HepG2 (cell line): ENCODE data around the gene ISG20L2. TPM values are rescaled to one million over a fixed set of nuclear protein-coding genes. Genes with fewer than 3 reads are reported as not detected.

Source experiments
- ATF7 ChIP-seq, 2 experiments: fragments of 450-650 bp in 1 of 2; sonication (generic) in 1 of 2; formaldehyde crosslinking in 1 of 2; IDR thresholded peaks; 2 replicates each; pipeline versions ENCODE4 v1.4.0 to v1.6.1; 2016 to 2020; ENCODE audit warnings: antibody characterized with exemption in 1 of 2, mild to moderate bottlenecking in 1 of 2, missing genetic modification reagents in 1 of 2
- ETV5 ChIP-seq: IDR thresholded peaks from 2 replicates; pipeline ENCODE4 v1.6.1; 2018; ENCODE audit warnings: missing biosample characterization, missing genetic modification reagents, inconsistent platforms, borderline replicate concordance
- FOXO1 ChIP-seq: sonication (generic); formaldehyde crosslinking; IDR thresholded peaks from 2 replicates; pipeline ENCODE4 v1.4.0; 2020; ENCODE audit warnings: missing genetic modification reagents
- ZBTB38 ChIP-seq: sonication (generic); formaldehyde crosslinking; IDR thresholded peaks from 2 replicates; pipeline ENCODE4 v1.5.1; 2020; ENCODE audit warnings: mild to moderate bottlenecking, missing genetic modification reagents
- ZNF234 ChIP-seq: sonication (generic); formaldehyde crosslinking; conservative IDR thresholded peaks from 2 replicates; pipeline ENCODE4 v1.5.1; 2020; ENCODE audit warnings: mild to moderate bottlenecking, missing genetic modification reagents
- ZNF747 ChIP-seq: sonication (generic); formaldehyde crosslinking; IDR thresholded peaks from 2 replicates; pipeline ENCODE4 v1.8.1; 2023; ENCODE audit warnings: missing genetic modification reagents, mild to moderate bottlenecking, borderline replicate concordance
- polyA plus RNA-seq, 8 experiments: library from polyadenylated mRNA; depleted of rRNA in 3 of 8; stranded (reverse) in 7 of 8; unstranded in 1 of 8; fragments of >200 nt; fragmentation: Illumina TruSeq in 4 of 8; extraction: Trizol in 4 of 8; gene quantifications; 2 replicates each; pipeline versions ENCODE4 v1.2.1 to v1.2.3, GENCODE V29; 2011 to 2016; ENCODE audit warnings: low read depth in 4 of 8, missing spikeins in 1 of 8, mixed read lengths in 1 of 8; ENCODE audit not compliant: insufficient read depth in 1 of 8
- total RNA-seq, 5 experiments: library from RNA; depleted of rRNA; stranded (reverse); fragments of >200 nt; fragmentation: Illumina TruSeq; extraction: Trizol; gene quantifications; 2 replicates each; pipeline ENCODE4 v1.2.3, GENCODE V29; 2016; ENCODE audit warnings: low read depth in 1 of 5
- TF ChIP-seq, protein P1 (sequence below): sonication (generic); formaldehyde crosslinking; IDR thresholded peaks from 2 replicates; pipeline ENCODE4 v1.4.0; 2020; ENCODE audit warnings: missing genetic modification reagents
- TF ChIP-seq, protein P2 (sequence below): sonication (generic); formaldehyde crosslinking; IDR thresholded peaks from 2 replicates; pipeline ENCODE4 v1.5.0; 2020; ENCODE audit warnings: missing genetic modification reagents
- TF ChIP-seq, protein P3 (sequence below): sonication (generic); formaldehyde crosslinking; IDR thresholded peaks from 2 replicates; pipeline ENCODE4 v1.5.0; 2020; ENCODE audit warnings: mild to moderate bottlenecking, missing genetic modification reagents, borderline replicate concordance
- TF ChIP-seq, protein P4 (sequence below): IDR thresholded peaks from 2 replicates; pipeline ENCODE4 v1.6.1; 2016; ENCODE audit warnings: mild to moderate bottlenecking, missing biosample characterization, missing genetic modification reagents
- TF ChIP-seq, protein P5 (sequence below): sonication (generic); formaldehyde crosslinking; IDR thresholded peaks from 2 replicates; pipeline ENCODE4 v1.4.0; 2020; ENCODE audit warnings: missing genetic modification reagents
- TF ChIP-seq, protein P6 (sequence below): sonication (generic); formaldehyde crosslinking; IDR thresholded peaks from 2 replicates; pipeline ENCODE4 v1.4.0; 2020; ENCODE audit warnings: mild to moderate bottlenecking, missing genetic modification reagents

ISG20L2 gene
- total and polyA plus RNA-seq, 2 of the 13 experiments (the other 11 are each of a cell fraction or from before 2014, with no cell fraction given), result 19.8 to 21.3 TPM

DNA sequence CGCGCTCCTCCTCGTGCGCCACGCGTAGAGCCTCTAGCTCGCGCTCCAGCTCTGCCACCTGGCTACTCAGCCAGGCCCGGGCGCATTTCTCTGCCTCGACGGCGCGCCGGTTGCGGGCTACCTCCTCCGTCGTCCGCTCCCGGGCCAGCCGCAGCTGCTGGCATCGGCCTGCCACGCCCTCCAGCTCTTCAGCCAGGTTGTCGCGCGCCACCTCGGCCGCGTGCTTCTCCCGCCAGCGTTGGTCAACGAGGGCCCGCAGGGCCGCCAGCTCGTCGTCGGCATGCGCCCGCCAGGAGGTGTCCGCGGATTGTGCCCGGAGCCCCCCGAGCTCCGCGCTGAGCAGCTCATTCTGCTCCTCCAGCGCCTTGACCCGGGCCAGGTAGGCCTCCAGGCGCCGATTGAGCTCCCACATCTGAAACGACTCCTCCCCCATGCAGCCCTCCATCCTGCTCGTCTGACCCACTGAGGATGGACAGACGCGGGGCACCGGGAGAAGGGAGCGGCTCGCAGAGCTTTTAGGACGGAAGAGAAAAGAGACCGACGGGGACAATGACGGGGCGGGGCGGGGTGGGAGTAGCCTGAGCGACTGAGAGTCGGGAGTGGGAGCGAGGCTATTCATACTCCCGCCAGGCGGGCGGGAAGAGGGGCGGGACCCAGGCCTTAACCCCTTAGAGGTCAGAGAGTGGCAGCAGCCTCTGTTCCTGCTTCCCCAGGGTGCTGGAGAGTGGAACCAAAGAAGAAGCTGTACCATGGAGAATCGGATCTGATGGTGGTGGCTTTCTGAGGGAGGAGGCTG, 51.5 kb downstream of the ISG20L2 start, which contains the start of gene NES (continued):
- TF ChIP-seq, protein P1, sequence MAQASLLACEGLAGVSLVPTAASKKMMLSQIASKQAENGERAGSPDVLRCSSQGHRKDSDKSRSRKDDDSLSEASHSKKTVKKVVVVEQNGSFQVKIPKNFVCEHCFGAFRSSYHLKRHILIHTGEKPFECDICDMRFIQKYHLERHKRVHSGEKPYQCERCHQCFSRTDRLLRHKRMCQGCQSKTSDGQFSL (CRISPR knock-in tag), result no peak
- TF ChIP-seq, protein P2, sequence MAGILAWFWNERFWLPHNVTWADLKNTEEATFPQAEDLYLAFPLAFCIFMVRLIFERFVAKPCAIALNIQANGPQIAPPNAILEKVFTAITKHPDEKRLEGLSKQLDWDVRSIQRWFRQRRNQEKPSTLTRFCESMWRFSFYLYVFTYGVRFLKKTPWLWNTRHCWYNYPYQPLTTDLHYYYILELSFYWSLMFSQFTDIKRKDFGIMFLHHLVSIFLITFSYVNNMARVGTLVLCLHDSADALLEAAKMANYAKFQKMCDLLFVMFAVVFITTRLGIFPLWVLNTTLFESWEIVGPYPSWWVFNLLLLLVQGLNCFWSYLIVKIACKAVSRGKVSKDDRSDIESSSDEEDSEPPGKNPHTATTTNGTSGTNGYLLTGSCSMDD (CRISPR knock-in tag), result no peak
- TF ChIP-seq, protein P3, sequence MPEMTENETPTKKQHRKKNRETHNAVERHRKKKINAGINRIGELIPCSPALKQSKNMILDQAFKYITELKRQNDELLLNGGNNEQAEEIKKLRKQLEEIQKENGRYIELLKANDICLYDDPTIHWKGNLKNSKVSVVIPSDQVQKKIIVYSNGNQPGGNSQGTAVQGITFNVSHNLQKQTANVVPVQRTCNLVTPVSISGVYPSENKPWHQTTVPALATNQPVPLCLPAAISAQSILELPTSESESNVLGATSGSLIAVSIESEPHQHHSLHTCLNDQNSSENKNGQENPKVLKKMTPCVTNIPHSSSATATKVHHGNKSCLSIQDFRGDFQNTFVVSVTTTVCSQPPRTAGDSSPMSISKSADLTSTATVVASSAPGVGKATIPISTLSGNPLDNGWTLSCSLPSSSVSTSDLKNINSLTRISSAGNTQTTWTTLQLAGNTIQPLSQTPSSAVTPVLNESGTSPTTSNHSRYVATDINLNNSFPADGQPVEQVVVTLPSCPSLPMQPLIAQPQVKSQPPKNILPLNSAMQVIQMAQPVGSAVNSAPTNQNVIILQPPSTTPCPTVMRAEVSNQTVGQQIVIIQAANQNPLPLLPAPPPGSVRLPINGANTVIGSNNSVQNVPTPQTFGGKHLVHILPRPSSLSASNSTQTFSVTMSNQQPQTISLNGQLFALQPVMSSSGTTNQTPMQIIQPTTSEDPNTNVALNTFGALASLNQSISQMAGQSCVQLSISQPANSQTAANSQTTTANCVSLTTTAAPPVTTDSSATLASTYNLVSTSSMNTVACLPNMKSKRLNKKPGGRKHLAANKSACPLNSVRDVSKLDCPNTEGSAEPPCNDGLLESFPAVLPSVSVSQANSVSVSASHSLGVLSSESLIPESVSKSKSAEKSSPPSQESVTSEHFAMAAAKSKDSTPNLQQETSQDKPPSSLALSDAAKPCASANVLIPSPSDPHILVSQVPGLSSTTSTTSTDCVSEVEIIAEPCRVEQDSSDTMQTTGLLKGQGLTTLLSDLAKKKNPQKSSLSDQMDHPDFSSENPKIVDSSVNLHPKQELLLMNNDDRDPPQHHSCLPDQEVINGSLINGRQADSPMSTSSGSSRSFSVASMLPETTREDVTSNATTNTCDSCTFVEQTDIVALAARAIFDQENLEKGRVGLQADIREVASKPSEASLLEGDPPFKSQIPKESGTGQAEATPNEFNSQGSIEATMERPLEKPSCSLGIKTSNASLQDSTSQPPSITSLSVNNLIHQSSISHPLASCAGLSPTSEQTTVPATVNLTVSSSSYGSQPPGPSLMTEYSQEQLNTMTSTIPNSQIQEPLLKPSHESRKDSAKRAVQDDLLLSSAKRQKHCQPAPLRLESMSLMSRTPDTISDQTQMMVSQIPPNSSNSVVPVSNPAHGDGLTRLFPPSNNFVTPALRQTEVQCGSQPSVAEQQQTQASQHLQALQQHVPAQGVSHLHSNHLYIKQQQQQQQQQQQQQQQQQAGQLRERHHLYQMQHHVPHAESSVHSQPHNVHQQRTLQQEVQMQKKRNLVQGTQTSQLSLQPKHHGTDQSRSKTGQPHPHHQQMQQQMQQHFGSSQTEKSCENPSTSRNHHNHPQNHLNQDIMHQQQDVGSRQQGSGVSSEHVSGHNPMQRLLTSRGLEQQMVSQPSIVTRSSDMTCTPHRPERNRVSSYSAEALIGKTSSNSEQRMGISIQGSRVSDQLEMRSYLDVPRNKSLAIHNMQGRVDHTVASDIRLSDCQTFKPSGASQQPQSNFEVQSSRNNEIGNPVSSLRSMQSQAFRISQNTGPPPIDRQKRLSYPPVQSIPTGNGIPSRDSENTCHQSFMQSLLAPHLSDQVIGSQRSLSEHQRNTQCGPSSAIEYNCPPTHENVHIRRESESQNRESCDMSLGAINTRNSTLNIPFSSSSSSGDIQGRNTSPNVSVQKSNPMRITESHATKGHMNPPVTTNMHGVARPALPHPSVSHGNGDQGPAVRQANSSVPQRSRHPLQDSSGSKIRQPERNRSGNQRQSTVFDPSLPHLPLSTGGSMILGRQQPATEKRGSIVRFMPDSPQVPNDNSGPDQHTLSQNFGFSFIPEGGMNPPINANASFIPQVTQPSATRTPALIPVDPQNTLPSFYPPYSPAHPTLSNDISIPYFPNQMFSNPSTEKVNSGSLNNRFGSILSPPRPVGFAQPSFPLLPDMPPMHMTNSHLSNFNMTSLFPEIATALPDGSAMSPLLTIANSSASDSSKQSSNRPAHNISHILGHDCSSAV (CRISPR knock-in tag), result no peak
- TF ChIP-seq ZNF747 (CRISPR knock-in tag) (no peak), ETV5 (CRISPR knock-in tag) (peak; percentile 19; the same call in 1 of the 2 replicates), ZBTB38 (CRISPR knock-in tag) (peak; percentile 78; the same call in 1 of the 2 replicates), ZNF234 (CRISPR knock-in tag) (0 out of 2 replicates have a peak, but pooled peaks have one; percentile 35), ATF7 (IDR thresholded peaks at IDR 0.05) (no peak), ATF7 (CRISPR knock-in tag; IDR thresholded peaks at IDR 0.05) (no peak), FOXO1 (CRISPR knock-in tag) (no peak)
- TF ChIP-seq, protein P4, sequence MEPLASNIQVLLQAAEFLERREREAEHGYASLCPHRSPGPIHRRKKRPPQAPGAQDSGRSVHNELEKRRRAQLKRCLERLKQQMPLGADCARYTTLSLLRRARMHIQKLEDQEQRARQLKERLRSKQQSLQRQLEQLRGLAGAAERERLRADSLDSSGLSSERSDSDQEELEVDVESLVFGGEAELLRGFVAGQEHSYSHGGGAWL, result no peak
- TF ChIP-seq, protein P5, sequence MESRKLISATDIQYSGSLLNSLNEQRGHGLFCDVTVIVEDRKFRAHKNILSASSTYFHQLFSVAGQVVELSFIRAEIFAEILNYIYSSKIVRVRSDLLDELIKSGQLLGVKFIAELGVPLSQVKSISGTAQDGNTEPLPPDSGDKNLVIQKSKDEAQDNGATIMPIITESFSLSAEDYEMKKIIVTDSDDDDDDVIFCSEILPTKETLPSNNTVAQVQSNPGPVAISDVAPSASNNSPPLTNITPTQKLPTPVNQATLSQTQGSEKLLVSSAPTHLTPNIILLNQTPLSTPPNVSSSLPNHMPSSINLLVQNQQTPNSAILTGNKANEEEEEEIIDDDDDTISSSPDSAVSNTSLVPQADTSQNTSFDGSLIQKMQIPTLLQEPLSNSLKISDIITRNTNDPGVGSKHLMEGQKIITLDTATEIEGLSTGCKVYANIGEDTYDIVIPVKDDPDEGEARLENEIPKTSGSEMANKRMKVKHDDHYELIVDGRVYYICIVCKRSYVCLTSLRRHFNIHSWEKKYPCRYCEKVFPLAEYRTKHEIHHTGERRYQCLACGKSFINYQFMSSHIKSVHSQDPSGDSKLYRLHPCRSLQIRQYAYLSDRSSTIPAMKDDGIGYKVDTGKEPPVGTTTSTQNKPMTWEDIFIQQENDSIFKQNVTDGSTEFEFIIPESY (CRISPR knock-in tag), result peak; percentile 91; the same call in 1 of the 2 replicates
- TF ChIP-seq, protein P6, sequence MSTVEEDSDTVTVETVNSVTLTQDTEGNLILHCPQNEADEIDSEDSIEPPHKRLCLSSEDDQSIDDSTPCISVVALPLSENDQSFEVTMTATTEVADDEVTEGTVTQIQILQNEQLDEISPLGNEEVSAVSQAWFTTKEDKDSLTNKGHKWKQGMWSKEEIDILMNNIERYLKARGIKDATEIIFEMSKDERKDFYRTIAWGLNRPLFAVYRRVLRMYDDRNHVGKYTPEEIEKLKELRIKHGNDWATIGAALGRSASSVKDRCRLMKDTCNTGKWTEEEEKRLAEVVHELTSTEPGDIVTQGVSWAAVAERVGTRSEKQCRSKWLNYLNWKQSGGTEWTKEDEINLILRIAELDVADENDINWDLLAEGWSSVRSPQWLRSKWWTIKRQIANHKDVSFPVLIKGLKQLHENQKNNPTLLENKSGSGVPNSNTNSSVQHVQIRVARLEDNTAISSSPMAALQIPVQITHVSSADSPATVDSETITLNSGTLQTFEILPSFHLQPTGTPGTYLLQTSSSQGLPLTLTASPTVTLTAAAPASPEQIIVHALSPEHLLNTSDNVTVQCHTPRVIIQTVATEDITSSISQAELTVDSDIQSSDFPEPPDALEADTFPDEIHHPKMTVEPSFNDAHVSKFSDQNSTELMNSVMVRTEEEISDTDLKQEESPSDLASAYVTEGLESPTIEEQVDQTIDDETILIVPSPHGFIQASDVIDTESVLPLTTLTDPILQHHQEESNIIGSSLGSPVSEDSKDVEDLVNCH (CRISPR knock-in tag), result no peak
